GOT3 (cell line): Measurements from ENCODE around the gene NHLRC2.

Source experiments
- DNase-seq: peaks from one replicate; lab custom pipeline; 2025; ENCODE audit warnings: mixed read lengths; lab: John Stamatoyannopoulos, UW

NHLRC2 gene

DNA sequence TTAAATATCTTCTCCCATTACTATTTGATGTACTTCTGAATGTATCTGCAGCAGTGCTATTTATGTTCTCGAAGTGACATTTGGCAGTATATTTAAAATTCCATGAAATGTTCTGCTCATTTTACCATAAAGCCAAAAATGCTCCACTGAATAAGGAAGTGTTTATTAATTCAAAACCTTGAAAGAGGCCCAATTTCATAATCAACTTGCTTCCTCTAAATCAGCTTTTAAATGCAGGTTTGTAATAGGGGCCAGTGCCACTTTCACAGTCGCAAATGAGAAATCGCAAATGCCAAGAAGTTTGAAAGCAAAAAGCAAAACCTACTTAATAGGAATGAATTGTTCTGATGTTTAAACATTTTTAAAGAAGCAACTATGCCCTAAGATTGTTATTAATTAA is 11.4 kb downstream of the NHLRC2 start:
- DNase-seq, result no peak

DNA sequence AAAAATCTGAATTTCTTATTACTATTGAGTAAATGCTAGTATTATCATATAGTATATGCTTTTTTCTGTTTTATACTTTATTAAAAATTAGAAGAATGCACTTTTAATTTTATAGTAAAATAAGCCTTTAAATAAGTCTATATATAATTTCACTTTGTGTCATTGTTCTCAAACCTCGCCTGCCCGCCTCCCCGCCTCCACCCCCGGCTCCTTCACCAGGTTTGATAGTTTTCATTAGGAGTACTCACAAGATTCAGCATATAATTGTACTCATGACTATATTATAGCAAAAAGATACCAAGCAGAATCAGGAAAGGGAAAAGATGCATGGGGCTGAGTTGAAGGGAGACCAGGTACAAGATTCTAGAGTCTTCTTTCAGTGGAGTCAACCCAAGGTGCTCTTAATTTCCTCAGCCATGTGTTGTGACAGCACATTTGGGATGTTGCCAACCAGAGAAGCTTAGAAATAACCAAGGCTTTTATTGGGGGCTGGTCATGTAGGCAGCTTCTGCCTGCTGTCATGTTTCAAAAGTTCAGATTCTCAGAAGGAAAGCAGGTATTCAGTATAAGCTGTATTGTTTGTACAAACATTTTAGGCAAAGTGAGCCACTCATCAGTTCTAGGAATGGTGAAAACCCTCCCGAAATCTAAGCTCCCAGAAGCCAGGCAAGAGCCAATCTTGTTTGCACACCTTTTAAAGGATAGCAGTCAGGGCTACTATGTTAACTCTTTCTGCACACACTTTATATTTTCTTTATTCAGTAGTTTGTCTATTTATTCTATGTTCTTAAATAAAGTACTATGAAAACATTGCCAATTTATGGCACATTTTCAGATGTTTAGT is 12.3 kb downstream of the NHLRC2 start:
- no peak for DNase-seq

DNA sequence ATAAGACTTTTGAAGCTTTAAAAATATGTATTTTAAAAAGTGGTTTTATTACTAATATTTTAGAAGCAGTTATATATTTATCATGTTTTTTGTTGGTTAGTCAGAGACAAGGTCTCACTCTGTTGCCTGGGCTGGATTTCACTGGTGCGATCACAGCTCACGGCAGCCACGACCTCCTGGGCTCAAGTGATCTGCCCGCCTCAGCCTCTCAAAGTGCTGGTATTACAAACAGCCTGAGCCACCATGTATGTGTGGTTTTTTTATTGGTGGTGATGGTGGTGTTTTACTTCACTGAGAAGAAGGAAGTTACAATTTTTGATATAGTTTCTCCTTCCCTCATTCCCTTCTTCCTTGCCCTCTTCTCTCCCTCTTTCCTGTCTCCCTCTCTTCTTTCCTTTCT is 13.4 kb downstream of the NHLRC2 start:
- no peak for DNase-seq

DNA sequence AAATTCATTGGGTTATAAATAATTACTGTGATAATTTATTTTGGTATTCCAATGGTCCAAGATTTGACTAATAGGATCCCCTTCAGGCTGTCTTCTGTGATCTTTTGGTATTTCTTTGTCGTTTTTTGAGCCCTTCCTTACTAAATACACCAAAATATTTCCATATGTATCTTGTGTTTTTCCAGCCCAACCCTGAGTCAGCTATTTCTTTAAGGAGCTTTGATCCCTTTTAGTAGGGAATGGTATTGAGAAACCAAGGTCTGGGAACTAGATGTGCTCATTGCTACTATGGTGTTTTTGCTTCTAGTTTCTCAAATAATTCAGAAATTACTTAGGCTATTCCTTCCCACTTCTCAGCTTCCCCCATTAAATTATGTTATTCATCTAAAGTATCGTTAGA is 15.3 kb downstream of the NHLRC2 start:
- no peak for DNase-seq

DNA sequence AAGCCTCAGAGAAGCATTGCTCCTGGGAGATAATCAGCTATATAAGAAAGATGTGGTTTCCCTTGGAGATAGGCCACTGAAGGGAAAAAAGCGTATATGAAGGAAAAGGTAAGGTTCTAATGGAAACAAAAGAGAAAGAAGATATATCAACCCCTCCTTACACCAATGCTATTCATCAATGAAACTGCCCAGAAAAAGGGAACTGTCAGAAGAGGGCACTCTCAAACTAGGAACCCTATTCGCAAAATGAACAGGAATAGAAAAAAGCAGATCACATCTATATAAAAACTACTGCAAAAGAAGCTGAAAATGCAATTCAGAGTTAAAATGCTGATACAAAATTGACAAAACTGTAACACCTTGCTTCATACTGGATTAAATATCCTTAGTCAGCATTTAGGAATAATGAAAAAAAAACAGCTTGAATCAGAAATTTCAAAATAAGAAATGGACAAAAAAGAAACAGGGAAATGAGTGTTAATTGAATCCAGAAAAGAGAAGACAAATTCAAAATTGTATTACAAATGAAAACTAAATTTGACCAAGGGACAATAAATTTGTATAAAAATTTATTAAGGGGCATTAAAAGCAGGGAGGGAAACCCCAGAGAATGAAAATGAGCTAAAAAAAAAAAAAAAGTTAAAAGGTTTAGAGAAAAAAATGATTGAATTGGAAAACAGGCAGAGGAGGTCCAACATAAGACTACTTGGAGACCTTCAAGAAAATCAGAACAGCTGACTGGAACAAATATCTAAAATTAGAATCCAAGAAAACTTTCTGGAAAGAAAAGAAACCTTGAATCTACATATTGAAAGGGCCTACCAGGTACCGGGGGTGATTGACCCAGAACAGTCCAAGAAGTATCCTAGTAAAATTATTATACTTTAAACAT is 17.9 kb downstream of the NHLRC2 start:
- DNase-seq, result no peak

DNA sequence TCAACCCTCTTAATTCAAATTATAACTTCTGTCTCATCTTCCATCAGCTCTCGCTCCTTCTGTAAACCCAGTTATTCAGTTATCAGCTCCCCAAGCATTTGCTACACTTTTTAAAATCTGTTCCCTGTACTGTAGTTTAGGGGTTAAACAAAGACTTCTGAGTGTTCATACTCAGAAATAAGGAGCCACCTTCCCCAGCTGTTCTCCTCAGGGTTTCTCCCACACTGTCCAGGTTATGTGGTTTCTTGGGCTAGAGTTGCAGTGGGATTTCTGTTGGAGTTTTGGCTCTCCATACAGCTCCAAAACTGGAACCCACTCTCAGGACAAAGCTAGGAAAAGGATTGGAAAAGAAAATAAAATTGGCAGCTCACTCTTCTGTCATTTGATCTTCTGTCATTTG is 20.8 kb downstream of the NHLRC2 start:
- no peak for DNase-seq

DNA sequence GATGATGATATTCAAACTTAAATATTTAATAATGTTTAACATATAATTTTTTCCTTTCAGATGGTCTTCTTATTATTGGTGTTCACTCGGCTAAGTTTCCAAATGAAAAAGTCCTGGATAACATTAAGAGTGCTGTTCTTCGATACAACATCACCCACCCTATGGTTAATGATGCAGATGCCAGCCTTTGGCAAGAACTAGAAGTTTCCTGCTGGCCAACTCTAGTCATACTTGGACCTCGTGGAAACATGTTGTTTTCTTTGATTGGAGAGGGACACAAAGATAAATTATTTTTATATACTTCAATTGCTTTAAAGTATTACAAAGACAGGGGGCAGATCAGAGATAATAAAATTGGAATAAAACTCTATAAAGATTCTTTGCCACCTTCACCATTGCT is 22.0 kb downstream of the NHLRC2 start:
- no peak for DNase-seq

DNA sequence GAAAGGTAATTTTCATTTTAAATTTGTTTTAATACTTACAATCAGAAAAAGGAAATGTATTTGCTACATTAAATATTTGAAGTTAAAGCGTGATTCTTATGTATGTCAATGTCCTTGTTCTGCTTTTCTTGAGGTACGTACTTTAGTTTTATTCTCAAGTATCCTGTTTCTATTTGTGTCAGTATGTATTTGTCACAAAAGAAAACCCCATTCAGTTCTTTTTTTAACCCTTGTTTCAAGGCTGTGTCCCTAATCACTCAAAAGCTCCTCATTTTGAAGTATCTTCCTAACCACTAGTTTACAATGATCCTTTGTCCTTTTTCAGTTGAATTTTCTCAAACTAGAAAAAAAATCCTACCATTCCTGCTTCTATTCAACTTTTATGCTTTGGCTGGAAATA is 25.2 kb downstream of the NHLRC2 start:
- no peak for DNase-seq

DNA sequence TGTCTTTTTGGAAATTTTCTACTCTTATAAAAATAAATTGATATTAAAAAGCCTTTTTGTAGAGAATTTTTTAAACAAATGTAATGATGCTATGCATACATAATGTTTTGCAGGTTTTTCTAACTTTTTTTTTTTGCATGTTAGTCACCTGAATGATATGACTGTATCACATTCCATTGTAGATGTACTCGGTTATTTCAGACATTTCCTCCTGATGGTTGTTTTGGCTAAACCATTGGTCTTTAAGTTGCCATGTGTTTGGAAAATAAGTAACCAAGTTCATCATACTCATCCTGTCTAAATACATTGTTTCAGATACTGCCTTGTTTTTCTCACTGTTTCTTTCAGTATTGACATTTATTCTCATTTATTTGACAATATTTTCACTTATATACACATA is 25.8 kb downstream of the NHLRC2 start:
- no peak for DNase-seq

DNA sequence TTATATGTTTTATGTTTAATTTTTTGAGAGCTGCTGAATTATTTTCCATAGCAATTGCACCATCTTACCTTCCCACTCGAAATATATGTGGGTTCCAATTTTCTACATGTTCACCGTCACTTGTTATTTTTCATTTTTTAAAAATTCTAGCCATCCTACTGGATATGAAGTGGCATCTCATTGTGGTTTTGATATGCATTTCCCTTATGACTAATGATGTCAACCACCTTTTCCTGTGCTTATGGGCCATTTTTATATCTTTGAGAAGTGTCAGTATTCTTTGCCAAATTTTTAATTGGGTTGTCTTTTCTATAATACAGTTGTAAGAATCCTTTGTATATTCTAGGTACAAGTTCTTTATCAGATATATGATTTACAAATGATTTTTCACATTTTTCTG is 27.8 kb downstream of the NHLRC2 start:
- no peak for DNase-seq

DNA sequence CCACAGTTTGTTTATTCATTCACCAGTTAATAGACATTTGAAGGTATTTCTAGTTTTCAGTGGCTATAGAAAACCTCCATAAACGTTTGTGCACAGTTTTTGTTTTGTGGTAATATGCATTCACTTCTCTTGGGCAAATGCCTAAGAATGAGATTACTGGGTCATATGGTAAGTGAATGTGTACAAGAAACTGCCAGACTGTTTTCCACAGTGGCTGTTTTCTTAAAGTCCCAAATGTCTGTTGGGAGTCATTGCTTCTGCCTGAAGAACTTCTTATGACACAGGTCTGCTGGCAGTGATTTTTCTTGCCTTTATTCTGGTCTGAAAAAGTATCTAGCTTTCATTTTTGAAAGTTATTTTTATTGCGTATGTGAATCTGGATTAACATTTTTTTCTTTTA is 35.5 kb downstream of the NHLRC2 start:
- no peak for DNase-seq

DNA sequence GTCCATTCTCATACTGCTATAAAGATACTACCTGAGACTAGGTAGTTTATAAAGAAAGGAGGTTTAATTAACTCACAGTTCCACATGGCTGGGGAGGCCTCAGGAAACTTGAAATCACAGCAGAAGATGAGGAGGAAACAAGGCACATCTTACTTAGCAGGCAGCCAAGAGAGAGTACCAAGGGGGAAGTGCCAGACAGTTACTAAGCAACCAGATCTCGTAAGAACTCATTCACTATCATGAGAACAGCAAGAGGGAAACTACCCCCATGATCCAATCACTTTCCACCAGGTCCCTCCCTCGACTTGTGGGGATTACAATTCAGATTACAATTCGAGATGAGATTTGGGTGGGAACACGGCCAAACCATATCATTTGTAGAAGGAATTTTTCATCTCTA is 36.3 kb downstream of the NHLRC2 start:
- no peak for DNase-seq

DNA sequence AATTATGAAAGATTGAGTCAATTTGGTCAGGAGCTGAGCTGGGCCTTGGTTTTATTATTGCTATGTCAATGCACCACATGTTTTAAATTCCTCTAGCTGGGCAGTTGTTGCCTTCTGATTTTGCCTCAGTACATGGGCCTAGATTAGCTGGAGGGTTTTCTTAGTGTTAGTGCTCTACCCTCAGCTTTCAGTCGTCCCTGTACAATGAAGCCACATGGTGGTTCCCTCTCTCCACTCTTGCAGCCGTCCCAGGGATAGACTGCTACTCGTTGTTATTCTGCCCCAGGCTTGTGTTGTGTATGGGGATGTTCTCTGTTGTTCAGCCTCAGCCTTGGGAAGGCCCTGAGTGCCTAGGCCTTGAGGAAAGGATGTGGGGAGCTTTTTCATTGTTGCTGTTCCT is 37.0 kb downstream of the NHLRC2 start:
- DNase-seq, result no peak

DNA sequence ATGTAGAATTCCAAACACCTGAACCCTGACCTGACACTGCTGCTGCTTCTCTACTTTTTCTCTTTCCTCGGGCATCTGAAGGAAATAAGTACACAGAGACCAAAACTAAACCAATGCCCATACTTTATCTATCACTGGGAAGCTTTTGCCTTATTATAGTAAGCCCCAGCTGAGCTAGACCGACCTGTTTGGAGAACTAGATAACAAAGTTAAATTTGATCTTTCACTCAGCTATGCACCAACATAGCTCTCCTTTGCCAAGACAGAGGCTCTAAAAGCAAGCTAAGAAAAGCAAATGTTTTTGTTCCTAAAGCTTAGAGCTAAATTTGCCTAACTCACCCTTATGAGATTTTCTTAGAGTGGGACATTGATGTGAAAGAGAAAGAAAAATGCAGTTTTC is 39.1 kb downstream of the NHLRC2 start:
- no peak for DNase-seq

DNA sequence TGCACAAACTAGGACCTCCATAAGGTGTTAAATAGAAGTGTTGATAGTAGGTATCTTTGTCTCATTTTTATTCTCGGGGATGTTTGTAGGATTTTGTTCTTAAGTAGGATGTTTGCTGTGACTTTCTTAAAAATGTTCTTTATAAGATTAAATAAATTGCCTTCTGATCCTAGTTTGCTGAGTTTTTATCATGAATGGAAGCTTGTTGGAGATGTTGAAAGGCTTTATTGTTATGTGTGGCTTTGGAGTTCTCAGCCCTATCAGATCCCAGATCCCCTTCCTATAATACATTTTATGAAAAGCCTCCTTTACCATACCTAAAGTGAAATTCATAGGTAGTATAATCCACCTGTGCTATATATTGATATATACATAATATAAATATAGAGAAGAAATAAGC is 40.1 kb downstream of the NHLRC2 start:
- no peak for DNase-seq

DNA sequence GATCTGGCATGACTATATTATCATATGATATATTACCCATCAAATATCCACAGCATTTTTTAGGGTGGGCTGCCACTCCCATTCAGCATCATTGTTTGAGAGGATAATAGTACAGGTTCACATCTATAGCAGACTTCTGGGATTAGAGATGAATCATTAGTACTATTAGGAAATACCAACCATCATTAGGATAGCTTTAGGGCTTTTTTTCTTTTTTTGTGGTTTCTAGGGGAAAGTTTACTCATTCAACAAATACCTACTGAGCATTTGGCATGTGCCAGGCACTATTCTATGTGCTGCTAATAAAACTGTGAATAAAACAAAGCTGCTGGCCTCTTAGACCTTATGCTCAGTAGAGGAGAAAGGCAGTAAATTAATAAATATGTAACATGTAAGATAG is 40.6 kb downstream of the NHLRC2 start:
- no peak for DNase-seq

DNA sequence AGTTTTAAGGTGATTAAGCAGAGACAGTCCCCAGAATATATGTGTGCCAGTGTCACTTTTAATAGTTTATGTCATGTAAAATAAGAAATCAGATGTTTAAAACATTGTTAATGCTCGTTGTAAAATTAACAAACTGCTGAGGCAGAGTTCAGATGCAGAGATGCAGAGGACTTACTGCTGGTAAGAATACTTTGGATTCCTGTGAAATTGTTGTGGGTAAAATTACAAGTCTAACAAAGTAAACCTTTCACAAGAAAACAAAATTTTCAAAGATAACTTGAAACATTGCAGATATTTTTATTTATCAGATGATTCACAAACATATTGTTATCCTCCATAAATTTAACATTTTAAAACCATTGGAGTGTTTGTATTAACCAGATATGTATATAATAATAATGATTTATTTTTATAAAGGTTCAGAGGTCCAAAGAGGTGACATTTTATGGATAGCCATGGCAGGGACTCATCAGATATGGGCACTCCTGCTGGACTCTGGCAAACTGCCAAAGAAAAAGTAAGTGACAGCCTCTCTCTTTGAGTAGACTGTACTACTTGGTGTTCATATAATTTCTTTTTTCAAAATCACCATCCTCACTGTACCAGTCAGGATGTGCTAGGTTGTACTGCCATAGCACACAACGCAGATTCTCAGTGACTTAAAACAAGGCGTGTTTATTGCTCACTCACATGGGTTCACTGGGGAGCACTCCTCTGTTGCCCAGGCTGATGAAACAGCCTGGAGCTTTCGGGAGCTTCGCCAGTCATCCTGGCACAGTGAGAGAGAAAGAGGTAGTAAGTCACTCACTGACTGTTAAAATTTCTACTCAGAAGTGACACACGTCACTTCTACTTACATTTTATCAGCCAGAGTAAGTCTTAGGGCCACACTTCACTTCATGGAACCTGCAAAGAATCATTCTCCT is 43.5 kb downstream of the NHLRC2 start:
- DNase-seq, result no peak

DNA sequence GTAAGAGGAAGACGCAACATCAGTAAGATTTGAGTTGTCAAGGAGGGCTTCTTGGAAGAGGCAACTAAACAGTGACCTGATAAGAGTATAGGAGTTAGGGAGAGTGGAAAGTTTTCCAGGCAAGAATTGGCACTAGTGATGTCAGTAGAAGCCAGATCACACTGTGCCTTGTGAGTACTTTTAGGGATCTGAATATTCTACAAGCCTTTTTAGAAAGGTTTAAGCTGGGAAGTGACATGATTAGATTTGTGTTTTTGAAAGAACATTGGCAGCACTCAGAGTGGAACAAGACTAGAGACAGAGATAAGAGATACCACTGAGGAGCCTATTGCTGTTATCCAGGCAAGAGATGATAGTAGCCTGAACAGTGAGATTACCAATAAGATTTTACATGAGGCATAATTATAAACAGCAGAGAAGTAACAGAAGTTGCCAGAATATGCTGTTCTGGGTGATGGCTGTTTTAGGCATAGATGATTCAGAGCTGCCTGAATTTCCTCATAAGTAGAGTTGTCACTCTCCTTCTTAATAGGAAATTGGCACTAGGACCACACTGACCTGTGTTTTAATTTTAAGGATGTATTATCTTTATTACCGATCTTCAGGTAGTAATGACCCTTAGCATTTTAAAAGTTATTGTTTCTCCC is 45.6 kb downstream of the NHLRC2 start:
- DNase-seq, result no peak

DNA sequence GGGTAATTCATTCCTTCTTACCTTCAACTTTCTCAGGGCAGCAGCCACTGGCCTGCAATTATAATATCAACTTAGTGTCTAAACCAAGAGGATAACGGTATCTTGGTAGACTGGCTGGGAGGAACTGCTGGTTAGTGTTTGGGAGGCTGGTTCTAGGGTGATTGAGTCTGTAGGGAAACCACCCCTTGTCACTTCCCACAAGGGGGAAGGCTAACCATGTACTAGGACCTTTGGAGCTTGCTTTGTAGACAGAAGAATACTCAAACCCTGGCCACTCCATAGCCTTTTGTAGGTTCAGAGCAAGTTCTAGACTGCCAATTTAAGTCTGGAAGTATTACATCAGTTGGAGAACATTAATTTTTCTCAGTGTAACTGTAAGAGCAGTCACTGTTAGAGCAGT is 51.3 kb downstream of the NHLRC2 start:
- no peak for DNase-seq

DNA sequence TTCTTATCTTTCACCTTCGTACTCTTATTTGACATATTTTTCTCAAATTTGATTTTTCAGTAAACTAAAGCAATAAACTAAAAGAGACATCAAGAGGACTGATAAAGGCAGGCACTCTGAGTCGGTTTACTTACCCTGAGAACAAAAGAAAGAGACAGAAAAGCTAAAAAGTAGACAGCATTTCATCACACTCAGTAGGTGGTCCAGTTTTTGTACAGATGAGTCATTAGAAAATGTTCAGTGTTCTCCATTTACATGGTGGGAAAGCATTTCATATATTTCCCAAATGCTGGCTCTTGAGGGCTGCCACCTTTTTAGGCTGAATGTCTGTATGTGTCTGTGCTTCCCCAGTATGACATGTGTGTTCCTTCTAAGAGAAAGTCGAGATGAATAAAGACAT is 52.7 kb downstream of the NHLRC2 start:
- no peak for DNase-seq

DNA sequence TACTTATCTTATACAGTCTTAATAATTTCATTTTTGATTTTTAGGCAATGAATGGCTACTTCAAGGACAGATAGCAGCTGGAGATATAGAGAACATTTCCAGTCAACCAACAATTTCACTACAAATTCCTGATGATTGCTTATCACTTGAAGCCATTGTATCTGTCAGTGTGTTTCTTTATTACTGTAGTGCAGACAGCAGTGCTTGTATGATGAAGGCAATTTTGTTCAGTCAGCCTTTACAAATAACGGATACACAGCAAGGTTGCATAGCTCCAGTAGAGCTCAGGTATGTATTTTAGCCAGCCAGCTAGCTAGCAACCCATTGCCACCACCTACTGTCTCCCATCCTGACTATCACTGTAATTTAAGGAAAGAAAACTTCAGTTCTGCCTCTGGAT is 53.8 kb downstream of the NHLRC2 start:
- no peak for DNase-seq

DNA sequence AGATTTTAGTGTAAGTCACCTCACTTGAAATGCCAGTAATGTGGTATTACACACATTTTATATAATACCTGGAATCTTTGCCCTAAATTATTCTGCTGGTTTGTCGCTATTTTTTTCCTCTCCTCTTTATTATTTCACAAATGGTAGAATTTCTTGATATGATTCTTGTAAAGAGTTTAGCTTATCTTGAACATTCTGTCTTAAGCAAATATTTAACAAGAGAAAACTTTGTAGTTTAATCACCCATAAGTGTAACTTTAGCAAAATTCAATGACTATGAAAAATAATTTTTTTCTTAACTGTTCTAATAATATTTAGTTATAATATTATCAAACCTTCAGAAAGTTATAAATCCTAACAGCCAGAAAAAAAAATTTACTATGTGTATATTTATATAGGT is 56.7 kb downstream of the NHLRC2 start:
- DNase-seq, result no peak
